Measurements from ENCODE around the gene GPS1. TPM values are rescaled to one million over a fixed set of nuclear protein-coding genes. Genes with fewer than 3 reads are reported as not detected.

Gene GPS1
- total and polyA plus RNA-seq, 10 of the 15 experiments (the other 5 are each of a cell fraction or from before 2014, with no cell fraction given): 2.2 to 146 (median 77.7) TPM

DNA sequence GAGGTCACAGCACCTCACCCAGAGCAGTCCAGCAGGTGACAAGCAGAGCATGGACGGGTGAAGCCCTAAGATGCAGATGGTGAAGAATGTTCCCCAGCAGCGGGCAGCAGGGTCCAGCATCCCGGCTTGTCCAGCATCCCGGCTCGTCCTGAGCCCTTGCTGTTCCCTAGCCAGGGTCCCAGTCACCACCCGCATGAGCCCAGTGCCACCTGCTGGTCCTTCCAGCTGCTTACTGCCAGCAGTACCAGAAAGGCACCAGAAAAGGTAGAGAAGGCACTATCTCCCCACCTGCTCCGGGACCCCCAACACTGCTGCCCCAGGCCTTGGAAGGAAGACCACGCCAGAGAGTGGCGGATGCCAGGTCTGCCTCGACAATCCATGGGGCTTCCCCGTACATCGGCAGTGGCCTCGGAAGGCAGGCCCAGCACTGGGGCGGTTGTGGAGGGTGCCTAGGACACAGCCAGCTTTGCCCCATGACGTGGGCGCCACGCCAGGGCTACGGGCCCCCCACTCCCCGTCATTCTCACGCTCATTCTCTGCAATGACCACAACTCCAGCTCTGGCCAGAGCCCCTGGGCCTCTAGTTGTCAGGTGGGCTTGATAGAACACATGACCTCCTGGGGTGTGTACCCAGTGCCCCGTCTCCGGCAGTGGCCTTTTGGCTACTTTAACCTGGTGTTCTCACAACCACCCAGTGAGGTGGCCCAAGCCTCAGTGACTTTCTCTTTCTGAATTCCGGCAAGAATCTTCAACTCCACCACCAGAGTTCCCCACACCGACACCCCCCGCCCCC lies 30.4 kb upstream of the GPS1 start:
- RAD21 ChIA-PET (ENCODE audit: unreplicated experiment): interaction anchor here (0.5 to 4.4 kb wide), 10 partner anchors 9 to 509 kb away, joined by 3 to 68 read pairs (median 6); partner anchors contain the start of genes DCXR and NOTUM
- peak; percentile 32 for ATAC-seq
- Histone ChIP-seq H3K27me3 (replicated peaks in 1 of 2; ENCODE audit: control insufficient read depth in 2 of 2, insufficient read depth in 2 of 2, low read length in 1 of 2) (no peaks in the 10 kb centered on the region), H3K4me2 (ENCODE audit: control insufficient read depth, insufficient read depth) (peak overlapping the region; percentile 95), H4K20me1 (ENCODE audit: control insufficient read depth, insufficient read depth) (no peaks in the 10 kb centered on the region), H3K9ac (ENCODE audit: control insufficient read depth, insufficient read depth, low read length) (peak overlapping the region; percentile 85), H3K79me2 (ENCODE audit: control insufficient read depth, insufficient read depth, low read length) (peaks cover 26% of the 10 kb centered on the region), H3K4me1 (ENCODE audit: control insufficient read depth, insufficient read depth, low read length) (peaks cover 14% of the 10 kb centered on the region), H3K9me3 (replicated peaks; ENCODE audit: control insufficient read depth, insufficient read depth, low read length) (no peaks in the 10 kb centered on the region), H3K36me3 (ENCODE audit: control insufficient read depth in 2 of 2, insufficient read depth in 2 of 2, low read length in 1 of 2) (no peaks in the 10 kb centered on the region; a peak in 2 of 4 replicates), H3K27ac (ENCODE audit: control insufficient read depth, insufficient read depth) (peak overlapping the region; percentile 69), H3K4me3 (peak overlapping the region; percentile 89), H2AFZ (ENCODE audit: control insufficient read depth, low read depth, low read length) (no peak overlapping the region; the same call in 1 of the 2 replicates)
- peak; percentile 87 for TF ChIP-seq RAD21 (IDR thresholded peaks at IDR 0.05; ENCODE audit: insufficient read depth, low read depth, low read length)
- 0 out of 2 replicates have a peak, but pooled peaks have one; percentile 14 for TF ChIP-seq PAX5 (IDR thresholded peaks at IDR 0.05; ENCODE audit: borderline replicate concordance, low read depth, low read length)
- no peak for TF ChIP-seq ESRRA (IDR thresholded peaks at IDR 0.05; ENCODE audit: low read length)
- peak; percentile 53 for TF ChIP-seq IKZF1 (conservative IDR thresholded peaks at IDR 0.05)
- no peak for TF ChIP-seq ZNF274 (IDR thresholded peaks at IDR 0.05; ENCODE audit: insufficient read depth, insufficient read length)
- TF ChIP-seq NR2F1 (conservative IDR thresholded peaks at IDR 0.05): peak; percentile 34; the same call in 1 of the 2 replicates
- TF ChIP-seq, protein P1, sequence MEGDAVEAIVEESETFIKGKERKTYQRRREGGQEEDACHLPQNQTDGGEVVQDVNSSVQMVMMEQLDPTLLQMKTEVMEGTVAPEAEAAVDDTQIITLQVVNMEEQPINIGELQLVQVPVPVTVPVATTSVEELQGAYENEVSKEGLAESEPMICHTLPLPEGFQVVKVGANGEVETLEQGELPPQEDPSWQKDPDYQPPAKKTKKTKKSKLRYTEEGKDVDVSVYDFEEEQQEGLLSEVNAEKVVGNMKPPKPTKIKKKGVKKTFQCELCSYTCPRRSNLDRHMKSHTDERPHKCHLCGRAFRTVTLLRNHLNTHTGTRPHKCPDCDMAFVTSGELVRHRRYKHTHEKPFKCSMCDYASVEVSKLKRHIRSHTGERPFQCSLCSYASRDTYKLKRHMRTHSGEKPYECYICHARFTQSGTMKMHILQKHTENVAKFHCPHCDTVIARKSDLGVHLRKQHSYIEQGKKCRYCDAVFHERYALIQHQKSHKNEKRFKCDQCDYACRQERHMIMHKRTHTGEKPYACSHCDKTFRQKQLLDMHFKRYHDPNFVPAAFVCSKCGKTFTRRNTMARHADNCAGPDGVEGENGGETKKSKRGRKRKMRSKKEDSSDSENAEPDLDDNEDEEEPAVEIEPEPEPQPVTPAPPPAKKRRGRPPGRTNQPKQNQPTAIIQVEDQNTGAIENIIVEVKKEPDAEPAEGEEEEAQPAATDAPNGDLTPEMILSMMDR (IDR thresholded peaks at IDR 0.05 in 2 of 3, conservative IDR thresholded peaks at IDR 0.05 in 1 of 3; ENCODE audit: control insufficient read depth in 2 of 3, extremely low read depth in 1 of 3, insufficient read depth in 1 of 3, low read depth in 3 of 3, low read length in 3 of 3): peak; percentile 71 to 87 (median 86)
- peak; percentile 90 for TF ChIP-seq SMC3 (IDR thresholded peaks at IDR 0.05; ENCODE audit: borderline replicate concordance, low read length)
- TF ChIP-seq SMARCA5 (IDR thresholded peaks at IDR 0.05): peak; percentile 52; the same call in 1 of the 2 replicates
- TF ChIP-seq GATAD2B (conservative IDR thresholded peaks at IDR 0.05; ENCODE audit: low read depth): peak; percentile 56; the same call in 1 of the 2 replicates
- no peak for TF ChIP-seq TBL1XR1 (IDR thresholded peaks at IDR 0.05; ENCODE audit: low read depth, low read length)
- TF ChIP-seq, protein P2, sequence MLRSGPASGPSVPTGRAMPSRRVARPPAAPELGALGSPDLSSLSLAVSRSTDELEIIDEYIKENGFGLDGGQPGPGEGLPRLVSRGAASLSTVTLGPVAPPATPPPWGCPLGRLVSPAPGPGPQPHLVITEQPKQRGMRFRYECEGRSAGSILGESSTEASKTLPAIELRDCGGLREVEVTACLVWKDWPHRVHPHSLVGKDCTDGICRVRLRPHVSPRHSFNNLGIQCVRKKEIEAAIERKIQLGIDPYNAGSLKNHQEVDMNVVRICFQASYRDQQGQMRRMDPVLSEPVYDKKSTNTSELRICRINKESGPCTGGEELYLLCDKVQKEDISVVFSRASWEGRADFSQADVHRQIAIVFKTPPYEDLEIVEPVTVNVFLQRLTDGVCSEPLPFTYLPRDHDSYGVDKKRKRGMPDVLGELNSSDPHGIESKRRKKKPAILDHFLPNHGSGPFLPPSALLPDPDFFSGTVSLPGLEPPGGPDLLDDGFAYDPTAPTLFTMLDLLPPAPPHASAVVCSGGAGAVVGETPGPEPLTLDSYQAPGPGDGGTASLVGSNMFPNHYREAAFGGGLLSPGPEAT (IDR thresholded peaks at IDR 0.05; ENCODE audit: low read depth): no peak
- TF ChIP-seq SIX5 (IDR thresholded peaks at IDR 0.05; ENCODE audit: low read depth, low read length, severe bottlenecking): no peak
- SMC1A ChIA-PET (ENCODE audit: uncharacterized antibody, unreplicated experiment): interaction anchor here (0.6 to 1.8 kb wide), 7 partner anchors 54 to 399 kb away, joined by 3 to 9 read pairs (median 3); no protein-coding TSS in a partner anchor
- WGBS (ENCODE audit: insufficient coverage, insufficient replicate concordance, low lambda C conversion rate, missing lambda C conversion rate): 7% methylated on average over 25 of the region's 25 CpGs
- FAIRE-seq: peak; percentile 44
- CTCF ChIA-PET: interaction anchor here (0.7 to 5.0 kb wide), 23 partner anchors 9 to 287 kb away, joined by 3 to 89 read pairs (median 4); partner anchors contain the start of genes DCXR and NOTUM
- POLR2A ChIA-PET: interaction anchor here (0.6 to 2.6 kb wide), 3 partner anchors 16 to 306 kb away, joined by 3 to 13 read pairs (median 8); partner anchors contain the start of gene DCXR
- intact Hi-C loops (cut with micrococcal nuclease; ENCODE audit: unreplicated experiment): loop anchor here (1.0 to 5.0 kb wide), 2 partner anchors 62 to 159 kb away; partner anchors contain the start of gene P4HB
- in situ Hi-C loops (cut with MboI): no loop called here
- no peak for DNase-seq (ENCODE audit: low read depth, low spot score)
- no TSS peak for BruUV-seq (replicated peaks)
